KBM-7 (cell line): ENCODE measurements around the gene NEU1.
"Not testable (repeated sequence)": the region's sequence is repeated elsewhere in the genome, so short reads cannot be mapped to it uniquely, and the experiment has no call there.

ENCODE experiments used
- DNase-seq: peaks from one replicate; pipeline ENCODE4 v3.0.0-alpha.2; 2015
- in situ Hi-C: fragments of 300-500 bp; cut with MboI; formaldehyde crosslinking; loops from 2 replicates; pipeline ENCODE4 v1.14.3; 2020; ENCODE audit warnings: low sequenced_read_pairs, low pct_unique_long_range_greater_than_20kb, mixed read lengths

Gene NEU1

DNA sequence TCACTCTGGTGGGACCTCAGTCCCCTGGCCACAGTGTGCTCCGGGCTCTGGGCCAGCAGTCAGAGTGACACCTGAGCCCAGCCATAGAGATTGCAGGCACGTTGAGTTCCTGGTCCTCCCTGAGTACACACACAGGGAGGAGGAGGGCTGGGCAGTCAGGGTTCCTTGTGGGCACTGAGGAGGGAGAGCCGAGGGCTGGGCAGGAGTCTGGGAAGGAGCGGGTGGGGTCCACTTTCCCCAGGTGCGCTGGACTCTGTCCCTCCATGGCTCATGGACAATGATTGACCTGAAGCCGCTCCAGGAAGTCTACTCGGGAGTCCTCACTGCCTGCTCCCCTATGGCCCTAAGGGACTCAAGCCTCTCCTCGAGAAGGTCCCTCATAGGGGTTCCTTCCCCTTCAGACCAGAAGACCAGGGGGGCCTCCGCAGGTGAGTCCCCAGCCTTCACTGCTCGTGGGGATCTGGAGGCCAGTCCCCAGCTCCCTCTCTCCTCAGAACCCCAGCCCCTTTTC is 15.1 kb upstream of the NEU1 start:
- in situ Hi-C loops = no loop called here
- no peak for DNase-seq

DNA sequence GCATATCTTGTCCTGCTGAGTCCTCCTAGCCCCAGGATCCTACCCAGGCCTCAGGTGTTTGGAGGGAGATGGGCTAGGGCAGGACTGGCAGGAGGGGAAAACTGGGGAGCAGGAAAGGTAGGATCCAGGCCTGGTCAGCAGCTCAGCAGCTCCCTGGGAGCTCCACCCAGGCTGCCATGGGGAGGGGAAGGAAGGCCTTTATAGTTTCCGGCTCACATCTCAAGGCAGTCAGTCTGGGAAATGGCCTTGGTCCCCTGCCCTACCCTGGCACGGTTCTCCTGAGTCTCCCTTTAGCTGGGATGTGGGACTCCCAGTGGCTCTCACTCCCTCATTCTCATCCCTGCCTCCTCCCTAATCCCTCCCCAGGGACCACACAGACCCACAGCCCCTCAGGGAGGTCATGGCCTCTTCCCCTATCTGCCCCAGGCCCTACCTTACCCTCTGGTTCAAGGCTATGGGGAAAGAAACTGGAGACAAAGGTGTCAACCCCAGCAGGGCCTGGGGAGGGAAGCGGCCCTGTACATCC is 14.6 kb upstream of the NEU1 start:
- no peak for DNase-seq
- in situ Hi-C loops = no loop called here

DNA sequence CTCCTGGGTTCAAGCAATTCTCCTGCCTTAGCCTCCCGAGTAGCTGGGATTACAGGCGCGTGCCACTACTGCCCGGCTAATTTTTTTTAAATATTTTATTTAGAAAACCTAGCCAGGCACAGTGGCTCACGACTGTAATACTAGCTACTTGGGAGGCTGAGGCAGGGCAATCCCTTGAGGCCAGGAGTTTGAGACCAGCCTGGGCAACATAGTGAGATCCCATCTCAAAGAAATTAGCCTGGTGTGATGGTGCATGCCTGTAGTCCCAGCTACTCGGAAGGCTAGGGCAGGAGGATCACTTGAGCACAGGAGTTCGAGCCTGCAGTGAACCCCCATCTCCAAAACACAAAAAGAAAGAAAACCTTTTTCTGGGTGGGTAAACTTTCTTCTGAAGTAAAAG is 13.7 kb upstream of the NEU1 start:
- DNase-seq = no peak
- in situ Hi-C loops = no loop called here

DNA sequence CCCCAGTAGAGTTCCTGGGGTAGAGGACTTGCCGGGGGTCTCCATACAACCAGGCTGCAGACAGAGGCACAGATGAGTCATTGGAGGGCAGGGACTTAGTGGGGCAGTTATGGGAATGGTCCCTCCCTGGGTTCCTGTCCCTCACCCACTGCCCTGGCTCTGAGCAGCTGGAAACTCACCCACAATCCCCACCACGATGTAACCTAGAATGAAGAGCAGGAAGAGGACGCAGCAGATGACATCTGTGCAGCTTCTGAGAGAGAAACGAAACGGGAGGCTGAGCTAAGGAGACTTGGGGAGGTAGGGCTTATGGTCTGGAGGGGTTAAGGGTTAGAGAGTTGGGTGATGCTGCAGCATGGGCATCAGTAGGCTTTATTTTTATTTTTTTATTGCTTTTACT is 13.3 kb upstream of the NEU1 start:
- no peak for DNase-seq
- in situ Hi-C loops = no loop called here

DNA sequence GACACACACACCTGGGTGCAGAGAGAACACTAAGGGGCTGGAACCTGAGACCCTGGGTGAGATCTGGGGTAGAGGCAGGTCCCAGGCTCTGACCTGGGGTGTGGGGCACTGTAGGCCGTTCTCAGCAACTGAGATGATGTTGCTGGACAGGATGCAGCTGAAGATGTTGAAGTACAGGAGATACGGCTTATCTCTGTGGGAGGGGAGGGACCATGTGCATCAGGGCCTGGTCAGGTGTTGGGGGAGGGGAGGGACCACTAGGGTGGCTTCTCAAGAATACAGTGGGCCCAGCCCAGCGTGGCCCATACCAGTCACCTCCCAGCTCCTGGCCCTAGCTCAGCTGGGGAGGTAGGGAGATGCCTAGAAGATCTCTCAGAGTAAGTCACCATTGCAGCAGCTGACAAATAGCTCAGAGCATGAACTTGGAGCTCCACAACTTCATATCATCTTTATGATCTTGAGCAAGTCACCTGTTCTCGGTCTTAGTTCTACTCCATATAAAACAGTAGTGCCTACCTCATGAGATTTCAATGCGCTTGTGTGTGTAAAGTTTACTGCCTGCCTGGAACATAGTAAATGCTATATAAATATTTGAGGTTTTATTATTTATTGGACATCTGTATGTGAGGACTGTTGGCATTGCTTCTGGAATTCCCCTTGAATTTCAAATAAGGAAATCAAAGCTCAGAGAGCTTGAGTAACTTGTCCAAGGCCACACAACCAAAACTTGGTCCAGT is 12.4 kb upstream of the NEU1 start:
- no peak for DNase-seq
- in situ Hi-C loops = no loop called here

- no peak for DNase-seq
- in situ Hi-C loops = no loop called here
Measured at GRCh38 chr6:31874084-31874670, 11.6 kb upstream of the NEU1 start.

DNA sequence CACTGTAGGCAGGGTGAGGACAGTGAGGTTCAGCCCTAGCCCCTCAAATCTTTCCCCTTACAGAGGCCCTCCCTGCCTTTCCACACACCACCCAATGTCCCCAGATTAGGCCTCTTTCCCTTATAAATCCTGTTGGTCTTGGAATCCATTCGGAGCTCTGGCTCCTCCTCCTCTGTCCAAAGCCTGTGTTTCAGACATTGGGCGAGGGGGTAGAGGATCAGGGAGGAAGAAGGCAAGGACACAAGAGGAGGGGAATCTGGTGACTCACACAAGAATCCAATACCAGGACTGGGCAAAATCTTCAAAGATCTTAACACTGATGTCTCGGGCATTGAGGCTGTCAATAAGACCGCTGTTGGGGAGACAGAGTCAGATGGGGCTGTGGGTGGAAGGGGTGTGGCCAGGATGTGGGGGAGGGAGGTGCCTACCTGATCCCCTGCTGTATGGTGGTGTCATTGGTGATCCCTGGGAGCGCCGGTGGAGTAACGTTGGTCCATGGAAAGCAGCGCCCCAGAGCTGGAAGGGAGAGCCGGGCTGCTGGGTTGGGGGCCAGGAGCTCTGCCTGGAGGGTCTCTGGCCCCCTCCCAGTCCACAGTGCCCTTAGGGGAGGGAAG is 8.5 kb upstream of the NEU1 start:
- no peak for DNase-seq
- in situ Hi-C loops = no loop called here

- in situ Hi-C loops = no loop called here
- no peak for DNase-seq
Measured at GRCh38 chr6:31870385-31870921, 7.8 kb upstream of the NEU1 start.

- in situ Hi-C loops = no loop called here
- no peak for DNase-seq
Measured at GRCh38 chr6:31869343-31869742, 6.7 kb upstream of the NEU1 start.

DNA sequence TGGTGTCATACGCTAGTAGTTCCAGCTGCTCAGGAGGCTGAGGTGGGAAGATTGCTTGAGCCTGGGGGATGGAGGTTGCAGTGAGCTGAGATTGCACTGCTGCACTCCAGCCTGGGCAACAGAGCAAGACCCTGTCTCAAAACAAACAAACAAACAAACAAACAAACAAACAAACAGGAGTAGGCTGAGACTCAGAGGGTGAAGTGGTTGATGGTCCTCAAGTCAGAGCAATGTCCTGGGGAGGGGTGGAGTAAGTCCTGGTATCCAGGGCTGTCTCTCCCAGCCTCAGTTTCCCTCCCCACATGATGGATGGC is 6.0 kb upstream of the NEU1 start:
- DNase-seq, in situ Hi-C loops: not testable (repeated sequence)

- in situ Hi-C loops = no loop called here
- no peak for DNase-seq
Measured at GRCh38 chr6:31865205-31866118, 2.8 kb upstream of the NEU1 start.

GRCh38 chr6:31864818-31865204 is 2.2 kb upstream of the NEU1 start:
- in situ Hi-C loops = no loop called here
- DNase-seq = no peak

DNA sequence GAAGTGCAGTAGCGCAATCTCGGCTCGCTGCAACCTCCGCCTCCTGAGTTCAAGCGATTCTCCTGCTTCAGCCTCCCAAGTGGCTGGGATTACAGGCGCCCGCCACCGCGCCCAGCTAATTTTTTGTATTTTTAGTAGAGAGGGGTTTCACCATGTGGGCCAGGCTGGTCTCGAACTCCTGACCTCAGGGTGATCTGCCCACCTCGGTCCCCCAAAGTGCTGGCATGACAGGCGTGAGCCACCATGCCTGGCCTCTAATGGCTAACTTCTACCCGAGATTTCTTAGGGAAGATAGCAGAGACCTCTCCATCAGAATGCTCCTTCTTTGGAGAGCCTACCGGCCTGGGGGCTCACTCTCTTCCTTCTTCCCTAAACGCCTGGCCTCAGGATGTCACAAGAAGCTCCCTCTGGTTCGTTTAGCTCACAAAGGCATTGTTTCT is 1.5 kb upstream of the NEU1 start:
- DNase-seq, in situ Hi-C loops: not testable (repeated sequence)

DNA sequence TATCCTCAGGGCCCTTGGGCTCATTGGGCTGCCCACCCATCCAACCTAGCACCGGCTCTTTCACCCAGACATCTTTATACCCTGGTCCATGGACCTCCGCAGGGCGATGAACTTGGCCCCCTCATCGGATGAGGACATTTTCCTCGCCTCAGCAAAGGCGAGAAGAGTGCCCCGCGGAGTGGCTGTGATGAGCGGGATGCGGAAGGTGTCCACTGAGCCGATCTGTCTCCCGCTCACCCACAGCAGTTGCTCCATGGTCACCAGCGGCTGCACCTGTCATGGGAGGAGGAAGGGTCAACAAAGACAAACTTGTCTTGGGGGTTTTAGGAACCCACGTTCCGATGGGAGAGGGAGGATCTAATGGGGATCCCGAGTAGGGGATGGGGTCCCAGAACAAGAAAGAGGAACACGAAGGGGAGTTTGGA is 690 bp downstream of the NEU1 start:
- in situ Hi-C loops = no loop called here
- DNase-seq = no peak

DNA sequence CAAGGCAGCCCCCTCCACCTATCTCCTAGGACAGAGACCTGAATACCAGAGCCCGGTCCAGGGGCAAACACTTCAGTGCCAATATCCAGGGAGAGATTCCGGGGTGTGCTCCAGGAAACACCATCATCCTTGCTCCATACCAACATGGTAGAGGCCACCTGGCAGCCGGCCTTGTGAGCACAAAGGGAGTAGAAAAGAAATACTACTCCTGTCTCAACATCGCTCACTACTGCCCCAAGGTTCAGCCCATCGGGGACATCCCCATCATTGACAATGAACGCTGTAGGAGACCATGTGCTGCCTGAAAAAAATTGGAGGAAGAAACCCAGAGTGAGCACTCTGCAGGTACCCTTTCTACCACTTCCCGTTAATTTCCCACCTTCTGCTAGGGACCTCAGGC is 1.5 kb downstream of the NEU1 start:
- no peak for DNase-seq
- in situ Hi-C loops = no loop called here

- DNase-seq = no peak
- in situ Hi-C loops = no loop called here
Measured at GRCh38 chr6:31860349-31860748, 2.3 kb downstream of the NEU1 start.

DNA sequence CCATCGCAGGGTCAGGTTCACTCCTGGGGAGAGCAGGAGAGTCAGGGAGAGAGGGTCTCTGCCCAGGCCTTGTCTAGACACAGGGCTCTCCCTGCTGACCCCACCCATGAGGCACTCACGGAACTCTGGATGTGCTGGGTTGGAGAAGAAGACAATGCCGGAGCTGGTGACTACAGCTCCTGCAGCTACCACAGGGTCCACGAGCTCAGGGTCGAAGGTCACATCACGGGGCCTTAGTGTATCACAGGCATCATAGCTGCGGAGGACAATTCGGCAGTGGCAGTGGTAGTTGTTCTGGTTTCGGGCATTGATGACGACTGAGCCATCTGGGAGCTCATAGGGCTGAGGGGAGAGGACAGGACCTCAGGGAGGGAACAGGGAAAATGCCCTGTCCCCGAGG is 2.7 kb downstream of the NEU1 start:
- in situ Hi-C loops = no loop called here
- DNase-seq = no peak

DNA sequence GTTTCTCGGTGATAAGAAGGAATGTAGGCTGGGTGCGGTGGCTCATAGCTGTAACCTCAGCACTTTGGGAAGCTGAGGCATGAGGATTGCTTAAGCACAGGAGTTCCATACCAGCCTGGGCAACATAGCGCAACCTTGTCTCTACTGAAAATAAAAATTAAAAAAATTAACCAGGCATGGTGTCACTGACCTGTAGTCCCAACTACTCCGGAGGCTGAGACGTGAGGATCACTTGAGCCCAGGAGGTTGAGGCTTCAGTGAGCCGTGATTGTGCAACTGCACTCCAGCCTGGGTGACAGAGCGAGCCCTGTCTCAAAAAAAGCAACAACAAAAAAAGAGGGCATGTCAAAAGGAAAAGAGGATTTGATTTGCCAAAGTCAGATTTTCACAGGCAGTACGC is 3.9 kb downstream of the NEU1 start:
- no peak for DNase-seq
- in situ Hi-C loops = no loop called here

GRCh38 chr6:31857774-31858173 is 4.8 kb downstream of the NEU1 start:
- DNase-seq, in situ Hi-C loops: not testable (repeated sequence)
